Neural cell (in vitro differentiated cells): Measurements from ENCODE around the gene IFITM10. TPM values are rescaled to one million over a fixed set of nuclear protein-coding genes. Genes with fewer than 3 reads are reported as not detected.

Experiments used
- H2AFZ ChIP-seq: fragments of 200-600, 300-800 bp; sonication (generic), shearing (Covaris generic); 2 replicates; pipeline ENCODE4 v1.6.0; 2014; ENCODE audit warnings: low read depth, mild to moderate bottlenecking, antibody characterized with exemption, low read length, moderate library complexity
- H3F3A ChIP-seq: fragments of 200-600 bp; shearing (Covaris generic); 2 replicates; pipeline ENCODE4 v1.6.1; 2016; ENCODE audit warnings: mild to moderate bottlenecking, moderate library complexity, mixed read lengths, antibody characterized with exemption, low read length; ENCODE audit not compliant: insufficient read depth, poor library complexity, severe bottlenecking
- H3K27ac ChIP-seq: fragments of 200-600, 300-800 bp; sonication (generic), shearing (Covaris generic); 2 replicates; pipeline ENCODE4 v1.5.1; 2014; ENCODE audit warnings: mild to moderate bottlenecking, low read length, moderate library complexity
- H3K27me3 ChIP-seq: fragments of 300-800, 200-600 bp; sonication (generic), shearing (Covaris generic); 2 replicates; pipeline ENCODE4 v1.6.0; 2014; ENCODE audit warnings: mild to moderate bottlenecking, low read depth, low read length, moderate library complexity; ENCODE audit not compliant: insufficient read depth
- H3K36me3 ChIP-seq: fragments of 300-800, 200-600 bp; sonication (generic), shearing (Covaris generic); 2 replicates; pipeline ENCODE4 v1.5.1; 2014; ENCODE audit warnings: mild to moderate bottlenecking, antibody characterized with exemption, low read length, moderate library complexity; ENCODE audit not compliant: insufficient read depth
- H3K4me2 ChIP-seq: fragments of 300-800, 200-600 bp; sonication (generic), shearing (Covaris generic); 2 replicates; pipeline ENCODE4 v1.6.0; 2014; ENCODE audit warnings: mild to moderate bottlenecking, low read length
- H3K4me3 ChIP-seq: fragments of 300-800, 200-600 bp; sonication (generic), shearing (Covaris generic); 2 replicates; pipeline ENCODE4 v1.5.1; 2014; ENCODE audit warnings: mild to moderate bottlenecking, low read length, moderate library complexity
- H3K79me2 ChIP-seq: fragments of 200-600 bp; shearing (Covaris generic); replicated peaks from 2 replicates; pipeline ENCODE4 v1.6.0; 2014; ENCODE audit warnings: mild to moderate bottlenecking, low read length, moderate library complexity; ENCODE audit not compliant: insufficient read depth
- H3K9ac ChIP-seq: fragments of 300-800, 200-600 bp; sonication (generic), shearing (Covaris generic); 2 replicates; pipeline ENCODE4 v1.6.1; 2016; ENCODE audit warnings: mild to moderate bottlenecking, low read length, mixed read lengths
- H3K9me2 ChIP-seq: fragments of 200-600 bp; shearing (Covaris generic); 2 replicates; pipeline ENCODE4 v1.6.1; 2016; ENCODE audit warnings: mild to moderate bottlenecking, low read length, mixed read lengths; ENCODE audit not compliant: insufficient read depth
- H3K9me3 ChIP-seq: fragments of 200-600, 300-800 bp; sonication (generic), shearing (Covaris generic); 2 replicates; pipeline ENCODE4 v1.6.1; 2016; ENCODE audit warnings: mild to moderate bottlenecking, mixed run types, low read length, moderate library complexity, mixed read lengths
- H4K20me1 ChIP-seq: fragments of 200-600 bp; shearing (Covaris generic); 2 replicates; pipeline ENCODE4 v1.6.1; 2016; ENCODE audit warnings: mild to moderate bottlenecking, mixed run types; ENCODE audit not compliant: insufficient read depth
- EP300 ChIP-seq: fragments of 450-650 bp; conservative IDR thresholded peaks from 2 replicates; pipeline ENCODE4 v1.6.1; 2014; ENCODE audit warnings: antibody characterized with exemption, mild to moderate bottlenecking, moderate library complexity; ENCODE audit not compliant: poor library complexity, severe bottlenecking
- EZH2 ChIP-seq: fragments of 200-600, 300-800 bp; shearing (Covaris generic), sonication (generic); IDR thresholded peaks from 2 replicates; pipeline ENCODE4 v1.6.1; 2014; ENCODE audit warnings: antibody characterized with exemption, low read length, borderline replicate concordance, mild to moderate bottlenecking; ENCODE audit not compliant: insufficient read depth, poor library complexity, severe bottlenecking
- MXI1 ChIP-seq: fragments of 450-650 bp; conservative IDR thresholded peaks from 2 replicates; pipeline ENCODE4 v1.6.1; 2014; ENCODE audit warnings: antibody characterized with exemption, mild to moderate bottlenecking; ENCODE audit not compliant: poor library complexity, severe bottlenecking
- POLR2AphosphoS5 ChIP-seq: IDR thresholded peaks from 2 replicates; pipeline ENCODE4 v1.6.1; 2012
- RAD21 ChIP-seq: fragments of 450-650 bp; conservative IDR thresholded peaks from 2 replicates; pipeline ENCODE4 v1.6.1; 2014; ENCODE audit warnings: antibody characterized with exemption, mild to moderate bottlenecking, moderate library complexity
- SMC3 ChIP-seq: fragments of 450-650 bp; conservative IDR thresholded peaks from 2 replicates; pipeline ENCODE4 v1.6.1; 2014; ENCODE audit warnings: antibody characterized with exemption, mild to moderate bottlenecking, moderate library complexity; ENCODE audit not compliant: poor library complexity
- TAF1 ChIP-seq: IDR thresholded peaks from 2 replicates; pipeline ENCODE4 v1.6.1; 2012; ENCODE audit warnings: low read depth
- polyA plus RNA-seq: library from polyadenylated mRNA; depleted of rRNA; stranded (reverse); fragments of >200 nt; gene quantifications from 2 replicates; pipeline ENCODE4 v1.2.3, GENCODE V29; 2014
- TF ChIP-seq, protein P1 (sequence below): IDR thresholded peaks from 2 replicates; pipeline ENCODE4 v1.6.1; 2012; ENCODE audit warnings: borderline replicate concordance
- TF ChIP-seq, protein P2 (sequence below): fragments of 450-650 bp; IDR thresholded peaks from 2 replicates; pipeline ENCODE4 v1.5.1; 2014; ENCODE audit warnings: antibody characterized with exemption, mild to moderate bottlenecking, moderate library complexity; ENCODE audit not compliant: poor library complexity, severe bottlenecking

Gene IFITM10
- polyA plus RNA-seq, 1 donor from 2014 or later, result 1.1 TPM

DNA sequence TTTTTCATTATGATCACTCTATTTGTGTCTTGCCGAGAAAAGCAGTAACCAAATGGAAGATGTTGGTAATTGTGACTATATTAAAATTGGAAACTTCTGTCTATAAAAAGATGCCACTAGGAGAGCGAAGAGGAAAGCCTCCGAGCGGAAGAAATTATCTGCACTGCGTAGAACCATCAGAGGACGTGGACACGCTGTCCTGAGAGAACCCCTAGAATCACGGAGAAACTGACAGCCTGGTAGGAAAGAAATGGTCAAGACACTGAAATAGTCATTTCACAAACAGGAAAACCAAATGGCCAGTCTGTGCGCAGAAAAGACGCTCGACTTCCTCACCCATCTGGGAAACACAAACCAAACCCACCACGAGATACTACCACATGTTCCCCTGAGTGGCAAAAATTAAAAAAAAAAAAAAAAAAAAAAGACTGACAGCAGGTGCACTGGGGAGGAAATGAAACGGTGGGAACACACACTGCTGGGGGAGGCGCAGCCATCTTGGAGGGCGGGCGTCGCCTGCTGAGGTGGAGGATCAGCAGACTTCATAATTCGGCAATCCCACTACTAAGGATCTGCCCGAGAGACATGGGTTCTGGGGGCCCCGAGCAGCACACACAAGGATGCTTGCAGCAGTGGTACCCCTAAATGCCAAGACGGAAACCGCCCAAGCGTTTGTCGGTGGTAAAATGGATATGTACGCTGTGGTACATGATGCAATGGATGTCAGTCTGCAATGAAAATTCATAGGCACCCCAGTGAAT lies 21.3 kb downstream of the IFITM10 start:
- Histone ChIP-seq H3K27ac (no peak overlapping the region), H3K27me3 (no peaks in the 10 kb centered on the region), H3F3A (no peaks in the 10 kb centered on the region), H3K9me3 (no peaks in the 10 kb centered on the region), H4K20me1 (no peaks in the 10 kb centered on the region), H2AFZ (no peak overlapping the region), H3K79me2 (no peaks in the 10 kb centered on the region), H3K4me2 (no peak overlapping the region), H3K4me3 (no peak overlapping the region), H3K36me3 (no peaks in the 10 kb centered on the region), H3K9ac (no peak overlapping the region), H3K9me2 (no peaks in the 10 kb centered on the region)
- TF ChIP-seq, protein P1, sequence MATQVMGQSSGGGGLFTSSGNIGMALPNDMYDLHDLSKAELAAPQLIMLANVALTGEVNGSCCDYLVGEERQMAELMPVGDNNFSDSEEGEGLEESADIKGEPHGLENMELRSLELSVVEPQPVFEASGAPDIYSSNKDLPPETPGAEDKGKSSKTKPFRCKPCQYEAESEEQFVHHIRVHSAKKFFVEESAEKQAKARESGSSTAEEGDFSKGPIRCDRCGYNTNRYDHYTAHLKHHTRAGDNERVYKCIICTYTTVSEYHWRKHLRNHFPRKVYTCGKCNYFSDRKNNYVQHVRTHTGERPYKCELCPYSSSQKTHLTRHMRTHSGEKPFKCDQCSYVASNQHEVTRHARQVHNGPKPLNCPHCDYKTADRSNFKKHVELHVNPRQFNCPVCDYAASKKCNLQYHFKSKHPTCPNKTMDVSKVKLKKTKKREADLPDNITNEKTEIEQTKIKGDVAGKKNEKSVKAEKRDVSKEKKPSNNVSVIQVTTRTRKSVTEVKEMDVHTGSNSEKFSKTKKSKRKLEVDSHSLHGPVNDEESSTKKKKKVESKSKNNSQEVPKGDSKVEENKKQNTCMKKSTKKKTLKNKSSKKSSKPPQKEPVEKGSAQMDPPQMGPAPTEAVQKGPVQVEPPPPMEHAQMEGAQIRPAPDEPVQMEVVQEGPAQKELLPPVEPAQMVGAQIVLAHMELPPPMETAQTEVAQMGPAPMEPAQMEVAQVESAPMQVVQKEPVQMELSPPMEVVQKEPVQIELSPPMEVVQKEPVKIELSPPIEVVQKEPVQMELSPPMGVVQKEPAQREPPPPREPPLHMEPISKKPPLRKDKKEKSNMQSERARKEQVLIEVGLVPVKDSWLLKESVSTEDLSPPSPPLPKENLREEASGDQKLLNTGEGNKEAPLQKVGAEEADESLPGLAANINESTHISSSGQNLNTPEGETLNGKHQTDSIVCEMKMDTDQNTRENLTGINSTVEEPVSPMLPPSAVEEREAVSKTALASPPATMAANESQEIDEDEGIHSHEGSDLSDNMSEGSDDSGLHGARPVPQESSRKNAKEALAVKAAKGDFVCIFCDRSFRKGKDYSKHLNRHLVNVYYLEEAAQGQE, result no peak
- TF ChIP-seq, protein P2, sequence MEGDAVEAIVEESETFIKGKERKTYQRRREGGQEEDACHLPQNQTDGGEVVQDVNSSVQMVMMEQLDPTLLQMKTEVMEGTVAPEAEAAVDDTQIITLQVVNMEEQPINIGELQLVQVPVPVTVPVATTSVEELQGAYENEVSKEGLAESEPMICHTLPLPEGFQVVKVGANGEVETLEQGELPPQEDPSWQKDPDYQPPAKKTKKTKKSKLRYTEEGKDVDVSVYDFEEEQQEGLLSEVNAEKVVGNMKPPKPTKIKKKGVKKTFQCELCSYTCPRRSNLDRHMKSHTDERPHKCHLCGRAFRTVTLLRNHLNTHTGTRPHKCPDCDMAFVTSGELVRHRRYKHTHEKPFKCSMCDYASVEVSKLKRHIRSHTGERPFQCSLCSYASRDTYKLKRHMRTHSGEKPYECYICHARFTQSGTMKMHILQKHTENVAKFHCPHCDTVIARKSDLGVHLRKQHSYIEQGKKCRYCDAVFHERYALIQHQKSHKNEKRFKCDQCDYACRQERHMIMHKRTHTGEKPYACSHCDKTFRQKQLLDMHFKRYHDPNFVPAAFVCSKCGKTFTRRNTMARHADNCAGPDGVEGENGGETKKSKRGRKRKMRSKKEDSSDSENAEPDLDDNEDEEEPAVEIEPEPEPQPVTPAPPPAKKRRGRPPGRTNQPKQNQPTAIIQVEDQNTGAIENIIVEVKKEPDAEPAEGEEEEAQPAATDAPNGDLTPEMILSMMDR, result no peak
- no peak for TF ChIP-seq TAF1
- TF ChIP-seq EP300, result no peak
- no peak for TF ChIP-seq EZH2
- TF ChIP-seq MXI1, result no peak
- no peak for TF ChIP-seq POLR2AphosphoS5

- TF ChIP-seq, protein P1, result no peak
- no peak for TF ChIP-seq EP300
- TF ChIP-seq, protein P2, result no peak
- no peak for TF ChIP-seq SMC3
- no peak for TF ChIP-seq TAF1
- no peak for TF ChIP-seq POLR2AphosphoS5
- TF ChIP-seq MXI1, result no peak
- no peak for TF ChIP-seq EZH2
- TF ChIP-seq RAD21, result no peak
- Histone ChIP-seq H3K36me3 (no peaks in the 10 kb centered on the region), H3K4me2 (no peak overlapping the region), H3K9me2 (no peaks in the 10 kb centered on the region), H3K9me3 (no peaks in the 10 kb centered on the region), H3K79me2 (no peaks in the 10 kb centered on the region), H3F3A (no peaks in the 10 kb centered on the region), H4K20me1 (no peaks in the 10 kb centered on the region), H3K4me3 (no peak overlapping the region), H2AFZ (no peak overlapping the region), H3K27ac (no peak overlapping the region), H3K9ac (no peak overlapping the region), H3K27me3 (no peaks in the 10 kb centered on the region)
Observed at GRCh38 chr11:1728301-1728700, 22.1 kb downstream of the IFITM10 start.
